HG02610 (cell line): ENCODE results near the gene KRT28.
A peak's percentile ranks its signal among the peaks of the same experiment; 100 is the strongest.
"Not testable (repeated sequence)": the region's sequence is repeated elsewhere in the genome, so short reads cannot be mapped to it uniquely, and the experiment has no call there.

Experiments
- ATAC-seq: cut with Tn5 transposase; IDR thresholded peaks from one replicate; pipeline ENCODE4 v1.9.1; 2021; ENCODE audit warnings: mild to moderate bottlenecking, moderate library complexity; ENCODE audit not compliant: unreplicated experiment

The KRT28 gene

DNA sequence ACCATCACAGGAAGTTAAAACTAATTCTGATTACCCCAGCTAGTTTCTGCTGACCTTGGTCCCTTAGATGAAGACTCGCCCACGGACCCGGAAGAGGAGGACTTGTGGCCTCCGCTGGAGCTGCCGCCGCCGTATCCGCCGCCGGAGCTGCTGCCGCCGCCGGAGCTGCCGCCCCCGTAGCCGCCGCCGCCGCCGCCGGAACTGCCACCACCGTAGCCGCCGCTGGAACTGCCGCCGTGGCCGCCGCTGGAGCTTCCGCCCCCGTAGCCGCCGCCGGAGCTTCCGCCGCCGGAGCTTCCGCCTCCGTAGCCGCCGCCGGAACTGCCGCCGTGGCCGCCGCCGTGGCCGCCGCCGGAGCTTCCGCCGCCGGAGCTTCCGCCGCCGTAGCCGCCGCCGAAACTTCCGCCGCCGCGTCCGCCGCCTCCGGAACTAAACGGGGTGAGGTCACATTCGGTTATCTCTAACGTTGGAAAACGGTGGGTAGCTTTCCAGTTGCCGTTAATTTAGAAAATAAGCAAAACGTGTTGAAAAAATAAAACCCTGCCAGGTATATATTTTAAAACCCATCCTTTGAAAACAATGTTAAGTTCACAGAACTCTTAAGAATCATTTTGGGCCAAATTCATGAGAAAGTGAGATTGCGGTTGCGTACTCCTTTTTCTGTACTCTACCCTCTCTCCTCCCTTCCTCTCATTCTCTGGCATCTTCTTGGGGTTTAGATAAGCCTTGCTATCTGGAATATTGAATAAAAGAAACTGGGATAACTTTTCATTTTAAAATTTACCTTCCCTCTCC is 19.2 kb upstream of the KRT28 start:
- ATAC-seq = peak; percentile 79

DNA sequence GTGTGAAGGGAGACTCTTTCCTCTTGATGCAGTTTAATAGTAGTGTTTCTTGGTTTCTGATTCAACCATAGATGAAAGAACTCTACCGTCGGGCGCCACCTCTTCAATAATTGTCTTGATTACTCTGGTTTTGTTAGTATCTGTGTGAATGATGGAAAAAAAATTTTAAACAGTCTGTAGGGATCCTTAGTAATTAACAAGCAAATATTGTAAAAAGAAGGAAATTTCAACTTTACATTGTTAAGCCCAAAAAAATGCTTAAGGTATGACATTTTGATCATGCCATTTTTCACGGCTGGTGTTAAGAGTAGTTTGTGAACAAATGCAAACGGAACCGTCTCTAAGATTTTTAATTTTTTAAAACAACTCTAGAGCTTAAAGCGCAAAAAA is 18.6 kb upstream of the KRT28 start:
- no peak for ATAC-seq

DNA sequence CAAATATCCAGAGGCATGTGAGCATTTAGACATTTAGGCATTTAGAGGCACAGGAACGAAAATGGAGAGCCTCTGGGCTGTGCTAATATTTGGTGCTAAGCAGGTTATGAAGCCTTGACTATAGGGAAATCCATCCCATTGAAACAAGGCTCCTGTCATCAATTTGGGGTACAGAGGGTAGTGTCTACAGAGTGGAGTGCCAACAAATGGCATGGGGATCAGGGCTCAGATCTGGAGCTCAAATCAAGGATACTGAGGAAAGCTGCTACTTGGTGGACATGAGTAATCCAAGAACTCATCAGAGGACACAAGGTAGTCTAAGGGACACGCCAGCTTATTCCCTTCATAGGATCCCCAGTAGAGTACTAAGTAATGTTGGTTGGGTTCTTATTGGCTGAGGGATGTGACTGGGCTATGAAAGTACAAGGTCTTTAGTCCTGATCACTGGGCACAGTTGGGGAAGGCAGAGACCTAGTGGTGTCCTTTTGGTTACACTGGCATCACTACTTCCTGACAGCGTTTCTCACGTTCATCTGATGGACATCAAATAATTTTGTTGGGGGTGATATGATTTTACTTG is 17.4 kb upstream of the KRT28 start:
- ATAC-seq = no peak

DNA sequence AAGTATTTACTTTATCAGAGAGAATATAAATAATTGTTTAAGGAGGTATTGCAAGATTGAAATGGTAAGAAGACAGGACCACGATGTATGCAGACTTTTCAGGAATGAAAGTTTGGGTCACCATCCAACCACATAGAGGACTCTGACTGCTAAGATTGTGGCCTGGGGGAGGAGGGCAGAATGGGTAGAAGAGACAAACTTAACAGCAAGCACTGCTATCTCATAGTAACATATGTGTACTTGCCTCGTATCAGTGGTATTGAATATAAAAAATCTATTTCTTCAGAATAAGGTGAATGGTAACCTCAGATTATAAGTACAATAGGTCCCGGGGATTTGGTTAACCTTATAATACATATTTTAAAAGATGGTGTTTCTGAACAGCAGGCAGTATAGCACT is 16.8 kb upstream of the KRT28 start:
- no peak for ATAC-seq

DNA sequence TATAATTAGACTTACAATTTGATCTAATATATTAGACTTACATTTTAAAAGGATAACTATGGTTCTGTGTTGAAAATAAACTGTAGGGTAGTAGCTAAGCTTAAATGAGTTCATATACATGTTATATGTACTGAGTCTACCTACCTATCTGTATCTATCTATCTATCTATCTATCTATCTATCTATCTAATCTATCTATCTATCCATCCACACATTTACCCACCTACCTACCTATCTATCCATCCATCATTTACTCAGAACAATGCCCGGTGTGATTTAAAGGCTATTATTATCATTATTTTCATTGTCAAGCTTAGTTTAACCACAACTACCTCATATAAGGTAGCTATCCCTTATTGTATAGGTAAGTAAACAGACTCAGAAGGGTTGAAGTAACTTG is 15.6 kb upstream of the KRT28 start:
- ATAC-seq = no peak

DNA sequence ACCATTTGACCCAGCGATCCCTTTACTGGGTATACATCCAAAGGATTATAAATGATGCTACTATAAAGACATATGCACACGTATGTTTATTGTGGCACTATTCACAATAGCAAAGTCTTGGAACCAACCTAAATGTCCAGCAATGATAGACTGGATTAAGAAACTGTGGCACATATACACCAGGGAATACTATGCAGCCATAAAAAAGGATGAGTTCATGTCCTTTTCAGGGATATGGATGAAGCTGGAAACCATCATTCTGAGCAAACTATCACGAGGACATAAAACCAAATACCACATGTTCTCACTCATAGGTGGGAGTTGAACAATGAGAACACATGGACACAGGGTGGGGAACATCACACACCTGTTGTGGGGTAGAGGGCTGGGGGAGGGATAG is 14.9 kb upstream of the KRT28 start:
- ATAC-seq = not testable (repeated sequence)

DNA sequence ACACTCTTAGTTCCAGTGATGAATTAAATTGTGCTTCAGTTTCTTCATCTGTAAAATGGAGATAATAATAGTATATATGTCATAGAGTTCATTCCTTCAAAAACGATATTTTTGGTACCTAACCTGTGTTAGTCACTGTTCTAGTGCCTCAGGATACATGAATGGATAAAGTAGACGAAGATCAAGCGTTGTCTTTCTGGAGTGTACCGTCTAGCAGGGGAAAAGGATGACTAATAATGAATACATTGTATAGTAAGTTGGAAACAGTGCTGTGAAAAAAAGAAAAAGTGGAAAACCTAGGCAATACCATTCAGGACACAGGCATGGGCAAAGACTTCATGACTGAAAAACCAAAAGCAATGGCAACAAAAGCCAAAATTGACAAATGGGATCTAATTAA is 14.0 kb upstream of the KRT28 start:
- ATAC-seq = no peak

DNA sequence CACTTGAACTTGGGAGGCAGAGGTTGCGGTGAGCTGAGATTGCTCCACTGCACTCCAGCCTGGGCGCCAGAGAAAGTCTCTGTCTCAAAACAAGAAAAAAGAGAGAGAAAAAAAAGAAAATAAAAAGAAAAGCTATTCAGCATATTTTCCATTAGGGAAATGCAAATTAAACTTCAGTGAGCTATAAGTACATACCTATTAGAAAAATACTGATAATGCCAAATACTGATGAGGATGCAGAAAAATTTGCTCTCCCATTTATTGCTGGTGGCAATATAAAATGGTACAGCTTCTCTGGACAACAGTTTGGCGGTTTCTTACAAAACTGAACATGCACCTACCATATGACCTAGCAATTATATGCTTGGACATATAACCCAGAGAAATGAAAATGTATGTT is 12.9 kb upstream of the KRT28 start:
- no peak for ATAC-seq

DNA sequence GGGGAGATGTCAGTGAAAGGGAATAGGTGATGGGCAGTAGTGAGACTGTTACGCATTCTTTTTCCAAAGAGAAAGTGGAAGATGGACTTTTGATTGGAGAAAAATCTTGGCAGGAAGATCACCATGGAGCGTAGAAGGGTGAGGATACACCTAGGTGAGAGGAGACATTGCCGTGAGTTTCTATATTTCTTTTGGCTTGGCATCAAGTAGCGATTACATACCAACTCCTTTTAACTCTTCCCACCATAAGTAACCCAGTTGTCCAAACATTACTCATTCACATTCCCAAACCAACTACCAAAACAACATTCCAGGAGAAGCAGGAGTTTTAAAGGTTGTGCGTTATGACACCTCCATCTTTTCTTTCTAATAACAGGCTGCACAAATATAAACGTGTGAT is 10.7 kb upstream of the KRT28 start:
- ATAC-seq = no peak

DNA sequence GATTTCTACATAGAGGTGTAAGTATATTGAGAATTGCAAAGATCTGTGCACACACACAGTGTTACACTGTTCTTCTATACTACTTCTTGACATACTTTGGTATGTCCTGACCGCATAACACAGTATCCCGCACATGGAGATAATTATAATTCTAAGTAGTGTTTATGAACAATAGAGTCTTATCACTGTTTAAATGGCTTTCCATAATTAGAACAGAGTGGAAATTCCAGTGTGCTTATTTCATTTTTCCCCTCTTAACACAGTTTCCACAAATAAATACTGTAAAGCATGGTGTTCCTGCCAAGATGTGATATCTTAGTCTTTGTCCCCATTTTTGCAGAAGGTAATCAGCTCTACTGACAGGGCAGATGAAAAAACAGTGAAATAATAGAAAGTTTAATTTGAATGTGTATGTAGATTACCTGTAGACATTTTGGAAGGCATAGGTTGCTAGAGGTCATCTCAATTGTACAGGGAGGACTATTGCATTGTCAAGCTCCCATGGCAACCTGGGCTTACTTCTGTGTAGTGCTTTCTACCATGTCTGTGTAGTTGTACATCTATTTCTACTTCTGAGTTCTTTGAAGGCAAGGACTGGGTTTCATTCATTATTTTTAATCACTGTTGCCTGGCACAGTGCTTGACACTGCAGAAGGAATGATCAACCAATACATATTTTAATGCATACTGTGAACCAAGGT is 10.1 kb upstream of the KRT28 start:
- ATAC-seq = no peak

DNA sequence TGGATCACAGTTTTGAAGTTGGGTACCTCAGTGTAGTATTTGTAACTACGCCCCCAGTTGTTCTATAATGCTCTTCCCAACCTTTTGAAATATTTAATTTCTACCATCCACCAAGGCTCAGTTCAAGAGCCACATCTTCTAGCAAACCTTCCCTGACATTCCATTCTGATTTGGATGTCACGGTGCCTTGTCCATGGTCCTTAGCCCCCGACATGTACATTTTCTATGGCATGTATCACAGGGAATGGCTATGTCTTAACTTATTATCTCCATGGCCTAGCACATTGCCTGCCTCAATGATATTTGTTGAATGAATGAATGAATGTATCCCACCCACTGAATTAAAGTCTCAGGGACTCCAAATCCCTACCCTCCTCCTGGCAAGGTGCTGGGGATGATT is 6.4 kb upstream of the KRT28 start:
- no peak for ATAC-seq

DNA sequence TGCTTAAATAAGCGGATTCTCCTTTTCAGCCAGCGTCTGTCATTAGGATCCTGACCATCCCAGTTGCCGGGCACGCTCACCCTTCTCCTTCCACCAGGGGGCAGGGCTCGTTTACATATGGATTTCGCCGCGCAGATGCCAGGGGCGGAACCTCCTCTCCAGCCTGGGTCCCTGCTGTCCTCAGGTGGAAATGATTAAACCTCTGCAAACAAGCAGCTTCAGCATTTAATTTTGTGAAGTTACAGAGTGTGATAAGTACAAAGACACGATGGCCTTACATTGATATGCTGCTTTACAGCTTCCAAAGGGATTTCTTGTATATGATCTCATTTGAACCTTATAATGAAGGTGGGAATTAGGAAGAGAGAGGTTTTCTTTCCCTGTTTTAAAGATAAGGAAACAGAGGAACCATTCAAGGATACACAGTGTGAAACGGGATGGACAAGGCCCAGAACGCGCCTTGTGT is 3.9 kb upstream of the KRT28 start:
- no peak for ATAC-seq

DNA sequence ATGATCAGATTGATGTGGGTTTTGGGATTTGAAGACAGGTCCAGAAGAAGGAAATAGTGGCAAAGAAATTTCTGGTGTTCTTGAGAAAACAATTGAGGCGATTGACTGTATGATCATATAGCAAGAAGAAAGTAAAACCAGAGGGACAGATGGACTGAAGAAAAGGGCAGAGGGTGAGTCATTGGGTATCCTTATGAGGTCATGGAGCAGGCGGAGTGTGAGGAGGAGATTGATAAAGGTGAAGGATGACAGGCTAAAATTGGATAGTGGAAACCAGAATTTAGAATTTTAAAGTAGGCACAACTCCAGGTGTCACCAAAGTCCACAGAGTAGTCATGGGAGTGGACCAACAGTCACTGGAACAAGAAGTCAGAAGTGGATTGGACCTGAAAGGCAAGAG is 1.4 kb upstream of the KRT28 start:
- no peak for ATAC-seq

DNA sequence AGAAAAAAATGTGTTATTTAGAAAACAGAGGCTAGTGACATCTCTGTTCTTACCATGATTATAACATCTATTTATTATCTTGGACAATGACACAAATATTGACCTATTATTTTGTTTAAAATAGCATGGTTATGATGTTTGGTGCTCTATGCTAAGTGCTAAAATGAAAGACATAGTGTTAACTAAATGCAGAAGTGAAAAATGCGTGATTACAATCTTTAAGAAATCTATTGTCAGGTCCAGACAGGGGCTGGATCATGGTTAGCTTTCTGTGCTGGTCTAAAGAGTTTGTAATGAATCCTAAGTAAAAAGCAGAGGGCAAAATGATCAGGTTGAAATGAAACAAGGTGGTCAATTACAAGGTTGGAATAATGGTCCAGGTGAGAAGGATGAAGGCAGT is 622 bp upstream of the KRT28 start:
- ATAC-seq = no peak

DNA sequence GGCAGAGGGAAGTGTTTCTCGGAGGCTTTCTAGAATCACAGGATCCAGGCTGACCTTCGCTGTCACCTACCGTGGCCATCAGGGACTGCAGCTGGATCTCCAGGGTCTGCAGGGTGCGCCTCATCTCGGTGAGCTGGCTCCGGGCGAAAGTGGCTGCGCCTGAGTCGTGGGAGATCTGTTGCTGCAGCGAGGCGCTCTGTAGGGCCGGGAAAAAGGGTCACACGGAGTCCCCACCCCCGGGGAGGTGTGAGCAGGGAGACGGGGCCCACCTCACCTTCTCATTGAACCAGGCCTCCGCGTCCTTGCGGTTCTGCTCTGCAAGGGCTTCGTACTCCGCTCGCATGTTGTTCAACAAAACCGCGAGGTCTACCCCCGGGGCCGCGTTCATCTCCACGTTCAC is 2.9 kb downstream of the KRT28 start:
- no peak for ATAC-seq

DNA sequence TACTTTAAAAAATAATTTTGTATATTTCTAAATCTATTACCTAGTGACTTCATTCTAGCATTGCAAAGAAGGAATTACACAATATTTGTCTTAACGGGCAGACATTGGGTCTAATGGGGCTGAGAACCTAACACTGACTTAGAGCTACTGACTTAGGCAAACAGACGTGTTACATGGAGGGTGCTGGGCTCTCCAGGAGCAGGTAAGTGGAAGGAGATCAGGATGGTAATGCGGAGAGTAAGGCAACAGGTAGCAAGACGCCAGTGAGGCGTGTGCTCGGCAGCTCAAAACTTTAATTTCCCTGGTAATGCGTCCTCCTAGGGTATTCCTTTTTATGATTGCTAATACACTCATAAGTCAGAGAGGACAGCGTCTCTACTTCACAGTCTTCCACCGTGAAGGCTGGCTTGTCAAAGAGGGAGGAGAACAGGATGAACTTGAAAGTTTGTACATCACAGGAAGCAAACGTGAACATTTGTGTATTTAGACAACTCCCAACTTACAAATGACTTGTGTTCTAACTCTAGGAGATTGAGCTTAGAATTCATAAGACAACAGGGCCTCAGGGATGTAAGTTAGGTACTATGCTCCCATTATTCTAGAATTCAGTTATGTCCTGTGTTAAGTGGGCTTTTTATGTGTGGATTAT is 4.6 kb downstream of the KRT28 start:
- no peak for ATAC-seq

DNA sequence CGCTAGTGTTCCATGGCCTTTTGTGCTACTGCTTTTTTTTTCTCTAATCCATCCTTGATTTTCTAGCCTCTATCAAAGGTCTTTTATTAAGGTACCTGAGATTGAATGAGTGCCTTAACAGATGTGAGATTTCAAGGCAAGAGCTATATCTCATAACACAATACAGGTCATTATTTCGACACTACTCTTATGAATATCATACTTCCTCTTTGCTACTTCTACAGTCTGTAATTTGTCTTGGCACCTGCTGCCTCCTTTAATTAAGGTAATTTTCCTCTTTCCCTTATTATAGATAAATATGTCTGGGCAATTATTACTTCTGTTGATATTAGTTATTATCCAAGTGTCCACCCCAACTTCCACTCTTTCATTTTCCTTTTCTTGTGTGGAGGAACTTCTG is 5.3 kb downstream of the KRT28 start:
- no peak for ATAC-seq

DNA sequence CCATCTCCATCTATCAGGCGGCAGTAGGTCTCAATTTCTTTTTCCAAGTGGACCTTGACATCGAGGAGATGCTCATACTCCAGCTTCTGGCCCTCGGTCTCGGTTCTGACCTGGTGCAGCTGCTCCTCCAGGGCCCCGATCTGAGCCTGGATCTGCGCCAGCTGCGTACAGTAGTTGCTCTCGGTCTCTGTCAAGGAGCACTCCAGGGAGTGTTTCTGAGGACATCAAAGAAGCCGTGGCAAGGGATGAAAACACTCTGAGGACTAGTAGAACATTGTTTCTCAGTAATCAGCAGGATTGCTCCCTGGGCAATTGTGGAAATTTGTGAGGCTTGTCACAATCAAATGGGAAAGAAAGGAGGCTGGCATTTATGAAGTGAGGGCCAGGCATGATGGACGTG is 5.9 kb downstream of the KRT28 start:
- no peak for ATAC-seq

DNA sequence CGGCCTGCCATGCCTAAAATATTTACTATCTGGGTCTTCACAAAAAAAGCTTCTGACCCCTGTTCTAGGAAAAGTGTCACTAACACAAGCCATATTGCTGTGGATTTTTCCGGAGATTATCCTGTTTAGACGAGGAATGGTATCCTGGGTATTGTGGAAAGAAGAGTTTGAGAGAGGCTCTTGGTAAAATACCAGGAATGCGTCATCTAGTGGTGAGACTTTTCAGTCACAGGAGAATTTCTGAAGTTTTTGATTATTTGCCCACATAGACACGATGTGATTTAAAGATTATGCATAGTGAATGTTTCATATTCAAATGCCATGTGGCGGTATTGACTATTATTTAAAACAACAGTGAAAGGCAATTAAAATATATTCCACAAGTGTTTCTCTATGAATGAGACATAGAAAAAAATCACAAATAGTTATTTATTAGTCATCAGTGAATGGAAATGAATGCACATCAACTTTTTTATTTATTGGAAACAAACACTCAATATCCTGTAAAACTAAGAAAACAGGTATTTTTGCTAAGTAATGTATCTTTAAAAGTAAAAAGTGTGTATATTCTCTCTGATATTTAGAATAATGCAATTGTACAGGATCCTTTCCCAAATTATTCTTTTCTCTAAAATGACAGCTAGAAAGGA is 7.8 kb downstream of the KRT28 start:
- ATAC-seq = no peak

DNA sequence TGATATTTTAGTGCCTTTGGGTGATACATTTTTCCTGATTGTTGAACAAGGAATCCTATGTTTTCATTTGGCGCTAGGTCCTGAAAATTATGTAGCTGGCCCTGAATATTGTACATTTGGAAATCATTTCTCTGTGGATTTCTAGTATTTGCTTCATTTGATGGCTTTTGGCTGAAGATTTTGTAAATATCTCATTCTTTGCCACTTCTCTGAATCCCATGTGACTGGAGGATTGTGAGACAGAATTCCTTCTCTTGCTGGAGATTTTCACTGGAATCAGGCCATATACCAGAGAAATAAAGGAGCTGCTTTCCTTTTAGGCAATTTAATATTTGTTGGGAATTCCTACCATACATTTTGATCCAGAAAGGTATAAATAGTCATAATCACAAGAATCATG is 8.6 kb downstream of the KRT28 start:
- no peak for ATAC-seq

DNA sequence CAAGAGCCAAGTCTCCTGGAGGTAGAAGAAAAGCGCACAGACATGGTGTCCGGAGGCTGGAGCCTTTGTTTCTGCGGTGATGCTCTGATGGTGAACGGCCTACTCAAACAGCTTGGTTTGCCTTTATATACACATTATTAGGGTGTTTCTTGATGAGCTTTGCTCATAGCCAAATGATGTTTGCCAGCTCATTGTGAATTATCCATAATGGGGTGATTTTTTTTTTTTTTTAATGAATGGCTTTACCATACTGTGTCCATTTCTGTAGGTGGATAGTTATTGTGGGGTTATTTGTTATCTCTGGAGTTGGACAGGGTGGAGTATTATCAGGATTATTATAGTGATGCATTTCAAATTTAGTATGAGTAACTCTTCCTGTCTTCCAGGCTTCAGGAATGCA is 17.3 kb downstream of the KRT28 start, which contains the start of gene KRT27:
Gene KRT27 (minus strand): TSS at position 101 of the 400 bp plus-strand sequence. CDS start 57 bp downstream, at position 44.
- no peak for ATAC-seq
